GM18873 (cell line): ENCODE data around the gene CLN5.
"Not testable (repeated sequence)": the region's sequence is repeated elsewhere in the genome, so short reads cannot be mapped to it uniquely, and the experiment has no call there.

Experiments used
- ATAC-seq: cut with Tn5 transposase; IDR thresholded peaks from one replicate; pipeline ENCODE4 v1.9.1; 2021; ENCODE audit warnings: mild to moderate bottlenecking, moderate library complexity, moderate number of reproducible peaks; ENCODE audit not compliant: unreplicated experiment, low FRiP score

Gene CLN5

GRCh38 chr13:76991796-76992547, at the start of gene CLN5:
Gene CLN5, plus strand, starts transcription at chr13:76992081. Its CDS starts 18 bp downstream, at chr13:76992099.
- peak; percentile 94 for ATAC-seq

DNA sequence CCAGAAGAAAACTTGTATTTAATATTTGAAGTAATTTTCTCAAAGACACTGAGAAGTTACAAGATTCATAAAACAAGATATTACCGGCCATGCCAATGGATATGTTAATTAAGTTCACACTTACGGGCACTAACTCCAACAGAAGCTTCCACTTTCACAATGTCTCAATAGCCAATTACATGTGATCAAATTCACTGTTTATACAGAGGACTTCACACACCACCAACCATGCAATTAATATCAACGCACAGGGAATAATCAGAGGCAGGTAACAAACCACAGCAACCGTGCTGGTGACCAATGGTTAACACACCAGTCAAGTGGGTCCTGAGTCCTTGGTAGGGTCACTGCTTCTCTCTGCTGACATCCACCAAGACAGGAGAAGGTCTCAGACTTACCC, 49.5 kb upstream of the CLN5 start:
- ATAC-seq, result no peak

- ATAC-seq, result no peak
These were observed 48.2 kb upstream of the CLN5 start for GRCh38 chr13:76943646-76944045.

DNA sequence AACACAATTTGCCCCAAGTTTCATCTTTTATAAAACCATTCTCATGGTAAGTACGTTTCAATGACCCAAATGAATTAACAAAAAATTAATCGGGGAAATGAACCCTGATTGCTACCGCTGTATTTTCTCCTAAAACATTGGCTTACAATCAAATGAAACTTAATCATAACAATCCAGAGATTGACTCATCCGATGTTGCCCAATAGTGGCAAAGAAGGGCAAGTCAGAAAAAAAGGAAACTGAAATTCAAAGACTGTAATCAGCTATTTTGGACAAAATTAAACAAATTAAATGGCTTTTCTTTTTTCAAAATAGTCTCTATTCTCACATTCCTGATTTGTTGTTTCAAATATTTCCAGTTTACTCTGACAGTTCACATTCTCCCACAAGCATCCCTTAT, 47.4 kb upstream of the CLN5 start:
- no peak for ATAC-seq

GRCh38 chr13:76948149-76948548, 43.7 kb upstream of the CLN5 start, which contains the start of gene ACOD1:
Gene ACOD1, plus strand, starts transcription at chr13:76948511. Its CDS starts 48 bp downstream, at chr13:76948559.
- ATAC-seq, result no peak

- no peak for ATAC-seq
These were observed 41.8 kb upstream of the CLN5 start for GRCh38 chr13:76950101-76950500.

GRCh38 chr13:76953968-76954367, 37.9 kb upstream of the CLN5 start:
- no peak for ATAC-seq

DNA sequence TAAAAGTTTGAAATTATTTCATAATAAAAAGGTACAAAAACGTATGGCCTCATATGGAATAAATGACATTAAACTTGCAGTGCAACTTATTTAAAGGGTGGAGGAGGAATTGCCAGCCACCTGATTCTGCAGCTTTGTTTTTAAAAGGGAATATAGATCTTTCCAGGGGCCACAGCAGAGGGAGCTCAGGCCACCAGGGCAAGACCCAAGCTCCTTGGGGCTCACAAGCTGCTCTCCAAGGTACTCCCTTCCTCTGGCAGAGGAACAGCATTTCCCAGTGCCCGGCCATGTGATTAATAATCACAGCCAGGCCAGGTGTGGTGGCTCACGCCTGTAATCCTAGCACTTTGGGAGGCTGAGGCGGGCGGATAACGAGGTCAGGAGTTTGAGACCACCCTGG, 37.3 kb upstream of the CLN5 start:
- no peak for ATAC-seq

GRCh38 chr13:76955193-76955592, 36.7 kb upstream of the CLN5 start:
- no peak for ATAC-seq

GRCh38 chr13:76955661-76956060, 36.2 kb upstream of the CLN5 start:
- ATAC-seq, result no peak

- ATAC-seq, result no peak
These were observed 32.9 kb upstream of the CLN5 start for GRCh38 chr13:76958841-76959432.

DNA sequence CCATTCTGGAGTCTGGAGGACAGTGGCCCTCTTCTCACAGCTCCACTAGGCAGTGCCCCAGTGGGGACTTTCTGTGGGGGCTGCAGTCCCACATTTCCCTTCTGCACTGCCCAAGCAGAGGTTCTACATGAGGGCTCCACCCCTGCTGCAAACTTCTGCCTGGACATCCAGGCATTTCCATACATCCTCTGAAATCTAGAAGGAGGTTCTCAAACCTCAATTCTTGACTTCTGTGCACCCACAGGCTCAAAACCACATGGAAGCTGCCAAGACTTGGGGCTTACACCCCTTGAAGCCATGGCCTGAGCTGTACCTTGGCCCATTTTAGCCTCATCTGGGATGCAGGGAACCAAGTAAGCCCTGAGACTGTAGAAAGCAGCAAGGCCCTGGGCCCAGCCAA, 32.1 kb upstream of the CLN5 start:
- not testable (repeated sequence) for ATAC-seq

GRCh38 chr13:76965759-76966421, 26.0 kb upstream of the CLN5 start:
- no peak for ATAC-seq

DNA sequence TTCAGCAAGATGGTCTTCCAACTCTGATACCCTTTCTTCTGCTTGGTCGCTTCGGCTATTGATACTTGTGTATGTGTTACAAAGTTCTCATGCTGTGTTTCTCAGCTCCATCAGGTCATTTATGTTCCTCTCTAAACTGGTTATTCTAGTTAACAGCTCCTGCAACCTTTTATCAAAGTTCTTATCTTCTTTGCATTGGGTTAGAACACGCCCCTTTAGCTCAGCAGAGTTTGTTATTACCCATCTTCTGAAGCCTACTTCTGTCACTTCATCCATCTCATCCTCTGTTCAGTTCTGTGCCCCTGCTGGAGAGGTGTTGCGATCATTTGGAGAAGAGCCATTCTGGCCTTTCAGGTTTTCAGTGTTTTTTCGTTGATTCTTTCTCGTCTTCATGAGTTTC, 24.9 kb upstream of the CLN5 start:
- ATAC-seq, result no peak

- ATAC-seq, result no peak
These were observed 23.8 kb upstream of the CLN5 start for GRCh38 chr13:76968041-76968440.

GRCh38 chr13:76969488-76970365, 22.2 kb upstream of the CLN5 start:
- no peak for ATAC-seq

DNA sequence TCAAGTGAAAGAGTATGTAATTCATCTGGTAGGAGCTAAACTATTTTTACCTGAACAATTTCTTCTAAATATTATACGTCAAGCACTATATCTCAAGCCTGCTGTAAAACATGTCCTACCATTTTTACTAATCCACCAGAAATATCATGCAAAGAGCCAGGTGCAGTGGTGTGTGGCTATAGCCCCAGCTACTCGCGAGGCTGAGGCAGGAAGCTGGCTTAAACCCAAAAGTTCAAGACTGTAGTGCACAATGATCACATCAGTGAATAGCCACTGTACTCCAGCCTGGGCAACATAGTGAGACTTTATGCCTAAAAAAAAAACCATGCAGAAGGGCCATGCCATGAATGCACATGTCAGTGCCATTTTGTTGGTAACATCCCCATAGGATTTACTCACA, 20.7 kb upstream of the CLN5 start:
- ATAC-seq, result no peak

DNA sequence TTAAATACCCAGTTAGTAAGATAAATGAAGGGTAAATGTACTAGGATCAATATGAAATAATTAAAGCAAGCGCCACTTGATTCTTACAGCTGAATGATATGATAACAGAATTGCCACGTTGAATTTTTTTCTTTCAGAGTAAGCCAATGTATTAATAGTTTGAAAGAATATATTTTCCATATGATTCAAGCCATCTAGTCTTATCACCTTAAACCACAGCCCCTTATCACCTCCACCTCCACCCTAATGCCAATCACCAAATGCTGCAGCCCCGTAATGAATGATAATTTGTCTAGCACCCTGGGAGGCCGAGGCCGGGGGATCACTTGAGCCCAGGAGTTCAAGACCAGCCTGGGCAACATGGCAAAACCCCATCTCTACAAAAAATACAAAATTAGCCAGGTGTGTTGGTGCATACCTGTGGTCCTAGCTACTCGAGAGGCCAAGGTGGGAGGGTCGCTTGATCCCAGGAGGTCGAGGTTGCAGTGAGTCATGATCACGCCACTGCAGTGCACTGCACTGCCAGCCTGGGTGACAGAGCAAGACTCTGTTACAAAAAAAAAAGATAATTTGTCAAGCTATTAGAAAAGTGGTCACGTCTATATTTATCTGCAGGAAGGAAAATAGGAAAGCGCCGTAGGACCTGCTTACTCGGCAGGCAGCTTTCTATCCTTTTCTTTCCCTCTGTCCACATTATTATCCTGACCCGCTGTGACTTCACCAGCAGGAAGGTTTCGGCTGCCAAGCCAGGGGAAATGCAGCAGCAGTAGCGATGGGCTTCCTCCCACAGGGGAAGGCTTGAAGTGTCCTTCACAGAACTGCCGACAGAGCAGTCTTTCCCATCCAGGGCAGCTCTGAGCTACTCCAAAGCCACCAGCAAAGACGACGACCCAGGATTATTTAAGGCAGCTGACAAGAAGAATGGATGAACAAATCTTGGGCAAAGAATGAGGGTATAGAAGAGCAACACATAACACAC, 19.7 kb upstream of the CLN5 start:
- ATAC-seq, result no peak

- ATAC-seq, result no peak
These were observed 17.8 kb upstream of the CLN5 start for GRCh38 chr13:76973920-76974617.
